ENCODE measurements around the gene KRTAP12-4. TPM values are rescaled to one million over a fixed set of nuclear protein-coding genes. Genes with fewer than 3 reads are reported as not detected.
"Not testable (repeated sequence)": the region's sequence is repeated elsewhere in the genome, so short reads cannot be mapped to it uniquely, and the experiment has no call there.

Gene KRTAP12-4
- total RNA-seq, 4 donors from 2014 or later, result not detected

DNA sequence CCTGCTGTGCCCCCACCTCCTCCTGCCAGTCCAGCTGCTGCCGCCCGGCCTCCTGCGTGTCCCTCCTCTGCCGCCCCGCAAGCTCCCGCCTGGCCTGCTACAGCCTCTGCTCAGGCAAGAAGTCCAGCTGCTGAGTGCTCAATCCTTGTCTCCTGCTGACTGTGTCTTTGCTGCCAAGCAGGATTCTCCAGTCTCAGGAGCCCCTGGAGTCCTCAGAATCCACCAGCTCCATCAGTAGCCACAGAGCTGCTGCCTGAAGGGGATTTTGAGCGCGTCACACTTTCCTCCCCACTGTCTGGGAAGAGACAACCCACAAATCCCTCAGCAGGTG is 7.3 kb downstream of the KRTAP12-4 start:
- DNase-seq, result no peak
- intact Hi-C loops (cut with DNase I; ENCODE audit: low total_unique reads) (no loop called here), in situ Hi-C loops (cut with MboI; ENCODE audit: low pct_ligation_motif_present in 1 of 4, low pct_unique_long_range_greater_than_20kb in 1 of 4, low sequenced_read_pairs in 3 of 4) (no loop called here)
- Histone ChIP-seq H3K27me3 (peaks cover 7% of the 10 kb centered on the region), H3K27ac (no peak overlapping the region), H3K9me3 (peaks cover 0 to 4% of the 10 kb centered on the region in 2 donors), H3K4me3 (no peak overlapping the region), H3K4me1 (no peaks in the 10 kb centered on the region), H3K36me3 (no peaks in the 10 kb centered on the region)
- WGBS, 2 donors (ENCODE audit: low coverage in 1 of 2), result 58% methylated on average over 8 of the region's 8 CpGs; no CpG with 5 or more reads in 1 of the 2 donors
- TF ChIP-seq POLR2AphosphoS5 (IDR thresholded peaks at IDR 0.05), result no peak
- TF ChIP-seq, protein P1, sequence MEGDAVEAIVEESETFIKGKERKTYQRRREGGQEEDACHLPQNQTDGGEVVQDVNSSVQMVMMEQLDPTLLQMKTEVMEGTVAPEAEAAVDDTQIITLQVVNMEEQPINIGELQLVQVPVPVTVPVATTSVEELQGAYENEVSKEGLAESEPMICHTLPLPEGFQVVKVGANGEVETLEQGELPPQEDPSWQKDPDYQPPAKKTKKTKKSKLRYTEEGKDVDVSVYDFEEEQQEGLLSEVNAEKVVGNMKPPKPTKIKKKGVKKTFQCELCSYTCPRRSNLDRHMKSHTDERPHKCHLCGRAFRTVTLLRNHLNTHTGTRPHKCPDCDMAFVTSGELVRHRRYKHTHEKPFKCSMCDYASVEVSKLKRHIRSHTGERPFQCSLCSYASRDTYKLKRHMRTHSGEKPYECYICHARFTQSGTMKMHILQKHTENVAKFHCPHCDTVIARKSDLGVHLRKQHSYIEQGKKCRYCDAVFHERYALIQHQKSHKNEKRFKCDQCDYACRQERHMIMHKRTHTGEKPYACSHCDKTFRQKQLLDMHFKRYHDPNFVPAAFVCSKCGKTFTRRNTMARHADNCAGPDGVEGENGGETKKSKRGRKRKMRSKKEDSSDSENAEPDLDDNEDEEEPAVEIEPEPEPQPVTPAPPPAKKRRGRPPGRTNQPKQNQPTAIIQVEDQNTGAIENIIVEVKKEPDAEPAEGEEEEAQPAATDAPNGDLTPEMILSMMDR (IDR thresholded peaks at IDR 0.05), result no peak

DNA sequence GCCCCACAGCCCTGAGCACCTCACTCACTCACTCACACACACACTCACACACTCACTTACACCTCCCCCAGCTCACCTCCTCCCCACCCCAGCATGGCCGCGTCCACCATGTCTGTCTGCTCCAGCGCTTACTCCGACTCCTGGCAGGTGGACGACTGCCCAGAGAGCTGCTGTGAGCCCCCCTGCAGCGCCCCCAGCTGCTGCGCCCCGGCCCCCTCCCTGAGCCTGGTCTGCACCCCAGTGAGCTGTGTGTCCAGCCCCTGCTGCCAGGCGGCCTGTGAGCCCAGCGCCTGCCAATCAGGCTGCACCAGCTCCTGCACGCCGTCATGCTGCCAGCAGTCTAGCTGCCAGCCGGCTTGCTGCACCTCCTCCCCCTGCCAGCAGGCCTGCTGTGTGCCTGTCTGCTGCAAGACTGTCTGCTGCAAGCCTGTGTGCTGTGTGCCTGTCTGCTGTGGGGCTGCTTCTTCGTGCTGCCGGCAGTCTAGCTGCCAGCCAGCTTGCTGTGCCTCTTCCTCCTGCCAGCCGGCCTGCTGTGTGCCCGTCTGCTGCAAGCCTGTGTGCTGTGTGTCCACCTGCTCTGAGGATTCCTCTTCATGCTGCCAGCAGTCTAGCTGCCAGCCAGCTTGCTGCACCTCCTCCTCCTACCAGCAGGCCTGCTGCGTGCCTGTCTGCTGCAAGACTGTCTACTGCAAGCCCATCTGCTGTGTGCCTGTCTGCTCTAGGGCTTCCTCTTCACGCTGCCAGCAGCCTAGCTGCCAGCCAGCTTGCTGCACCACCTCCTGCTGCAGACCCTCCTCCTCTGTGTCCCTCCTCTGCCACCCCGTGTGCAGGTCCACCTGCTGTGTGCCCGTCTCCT is 7.9 kb downstream of the KRTAP12-4 start, which contains the start of gene KRTAP10-11:
Gene KRTAP10-11, plus strand, starts transcription at position 49 of the 856 bp plus-strand sequence. Its CDS starts 45 bp downstream, at position 94.
- H3K9me3 ChIP-seq; DNase-seq; H3K27ac ChIP-seq; H3K27me3 ChIP-seq; H3K4me3 ChIP-seq; H3K4me1 ChIP-seq; in situ Hi-C loops (cut with MboI; ENCODE audit: low pct_ligation_motif_present in 1 of 4, low pct_unique_long_range_greater_than_20kb in 1 of 4, low sequenced_read_pairs in 3 of 4); H3K36me3 ChIP-seq; intact Hi-C loops (cut with DNase I; ENCODE audit: low total_unique reads): not testable (repeated sequence)
- 68% methylated on average over 18 of the region's 21 CpGs; no CpG with 5 or more reads in 1 of the 2 donors for WGBS, 2 donors (ENCODE audit: low coverage in 1 of 2)

DNA sequence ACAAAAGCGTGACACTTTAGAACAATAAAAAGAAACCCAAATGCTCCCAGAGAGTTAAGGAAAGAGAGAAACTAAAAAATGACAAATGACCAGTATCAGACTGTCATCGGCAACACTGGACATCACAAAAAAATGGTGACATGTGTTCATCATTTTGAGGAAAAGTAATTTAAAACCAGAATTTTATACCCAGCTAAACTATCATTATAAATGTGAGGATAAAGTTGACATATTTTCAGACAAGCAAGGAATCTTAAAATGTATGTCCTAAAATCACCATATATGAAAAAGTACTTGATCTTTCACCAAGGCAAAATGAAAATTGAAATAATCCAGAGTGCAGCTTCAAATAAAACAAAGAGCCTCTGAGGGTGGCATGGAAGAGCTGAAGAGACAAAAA is 9.6 kb downstream of the KRTAP12-4 start:
- no peaks in the 10 kb centered on the region for H3K4me1 ChIP-seq
- no peak overlapping the region for H3K27ac ChIP-seq
- H3K27me3 ChIP-seq, result peaks cover 7% of the 10 kb centered on the region
- in situ Hi-C loops (cut with MboI; ENCODE audit: low pct_ligation_motif_present in 1 of 4, low pct_unique_long_range_greater_than_20kb in 1 of 4, low sequenced_read_pairs in 3 of 4) (no loop called here), intact Hi-C loops (cut with DNase I; ENCODE audit: low total_unique reads) (no loop called here)
- H3K9me3 ChIP-seq, result peaks cover 3 to 4% of the 10 kb centered on the region in 2 donors
- H3K4me3 ChIP-seq, result no peak overlapping the region
- DNase-seq, result no peak
- WGBS, 2 donors (ENCODE audit: low coverage in 1 of 2), result 36 to 93% methylated on average over 2 of the region's 2 CpGs
- H3K36me3 ChIP-seq, result no peaks in the 10 kb centered on the region
- TF ChIP-seq EP300 (IDR thresholded peaks at IDR 0.05; ENCODE audit: low read depth) (no peak), POLR2A (IDR thresholded peaks at IDR 0.05) (no peak), POLR2AphosphoS5 (IDR thresholded peaks at IDR 0.05) (no peak)
- TF ChIP-seq, protein P1 (IDR thresholded peaks at IDR 0.05), result no peak

DNA sequence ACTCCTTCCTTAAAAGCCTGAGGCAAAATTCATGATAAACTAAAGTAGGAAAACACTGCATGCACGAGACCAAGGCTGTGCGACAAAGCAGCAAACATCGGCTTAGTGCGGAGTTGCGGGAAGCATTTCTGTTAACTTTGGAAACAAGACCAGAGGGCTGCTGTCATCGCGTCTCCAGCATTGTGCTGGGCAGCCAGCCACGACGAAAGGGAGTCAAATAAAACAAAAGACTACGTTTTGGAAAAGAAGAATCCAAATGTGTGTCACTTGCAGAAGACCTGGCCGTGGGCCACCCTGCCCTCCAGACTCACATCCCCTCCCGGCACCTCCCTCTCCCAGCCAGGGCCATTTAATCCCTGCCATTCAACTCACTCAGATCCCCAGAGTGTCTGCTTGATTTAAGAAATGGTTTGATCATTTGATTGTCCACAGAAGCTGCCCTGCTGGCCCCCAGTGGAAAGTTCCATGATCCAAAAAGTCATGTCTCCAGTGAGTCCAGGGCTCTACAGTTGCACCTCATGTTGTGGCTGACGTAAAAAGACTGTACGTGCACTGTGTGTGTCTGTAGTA is 10.6 kb downstream of the KRTAP12-4 start:
- Histone ChIP-seq H3K27me3 (peaks cover 16% of the 10 kb centered on the region), H3K27ac (no peak overlapping the region), H3K36me3 (no peaks in the 10 kb centered on the region), H3K9me3 (peaks cover 3 to 4% of the 10 kb centered on the region in 2 donors), H3K4me3 (no peak overlapping the region), H3K4me1 (no peaks in the 10 kb centered on the region)
- intact Hi-C loops (cut with DNase I; ENCODE audit: low total_unique reads), result no loop called here
- TF ChIP-seq, protein P1 (IDR thresholded peaks at IDR 0.05), result no peak
- no peak for TF ChIP-seq POLR2AphosphoS5 (IDR thresholded peaks at IDR 0.05)
- no peak for TF ChIP-seq POLR2A (IDR thresholded peaks at IDR 0.05)
- DNase-seq, result no peak
- 82 to 83% methylated on average over 3 to 14 of the region's 14 CpGs for WGBS, 2 donors (ENCODE audit: low coverage in 1 of 2)
- in situ Hi-C loops (cut with MboI; ENCODE audit: low pct_ligation_motif_present in 1 of 4, low pct_unique_long_range_greater_than_20kb in 1 of 4, low sequenced_read_pairs in 3 of 4), result no loop called here
